ENCODE measurements around the gene CELSR3.

CELSR3 gene

DNA sequence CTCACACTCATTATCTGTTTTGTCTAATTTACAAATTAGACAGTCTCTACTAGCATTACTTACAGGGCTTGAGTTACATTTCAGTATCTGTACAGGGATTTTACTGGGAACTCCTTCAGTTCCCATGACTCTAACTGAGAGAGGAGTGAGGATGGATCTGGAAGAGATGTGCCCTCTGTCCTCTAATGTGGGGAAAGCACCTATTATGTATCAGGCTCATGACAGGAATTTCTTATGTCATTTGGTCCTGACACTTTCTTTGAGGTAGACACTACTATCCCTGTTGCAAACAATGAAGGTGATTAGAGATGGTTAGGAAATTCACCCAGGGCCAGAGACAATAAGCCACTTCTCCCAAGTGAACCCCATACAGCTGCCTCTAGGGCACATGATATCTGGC is 33.9 kb upstream of the CELSR3 start:
- Histone ChIP-seq H3K36me3 (ENCODE audit: control insufficient read depth, insufficient read depth, low read length) (peaks cover 70% of the 10 kb centered on the region), H3K9ac (ENCODE audit: low read length) (no peak overlapping the region), H3K27ac (ENCODE audit: low read depth, low read length) (no peak overlapping the region), H3K4me3 (ENCODE audit: low read depth, low read length) (no peak overlapping the region), H3K27me3 (ENCODE audit: control insufficient read depth, insufficient read depth, low read length) (no peaks in the 10 kb centered on the region), H3K4me1 (ENCODE audit: control insufficient read depth, insufficient read depth, low read length) (peaks cover 26% of the 10 kb centered on the region), H3K9me3 (ENCODE audit: control insufficient read depth, insufficient read depth, low read depth, low read length) (no peaks in the 10 kb centered on the region)

DNA sequence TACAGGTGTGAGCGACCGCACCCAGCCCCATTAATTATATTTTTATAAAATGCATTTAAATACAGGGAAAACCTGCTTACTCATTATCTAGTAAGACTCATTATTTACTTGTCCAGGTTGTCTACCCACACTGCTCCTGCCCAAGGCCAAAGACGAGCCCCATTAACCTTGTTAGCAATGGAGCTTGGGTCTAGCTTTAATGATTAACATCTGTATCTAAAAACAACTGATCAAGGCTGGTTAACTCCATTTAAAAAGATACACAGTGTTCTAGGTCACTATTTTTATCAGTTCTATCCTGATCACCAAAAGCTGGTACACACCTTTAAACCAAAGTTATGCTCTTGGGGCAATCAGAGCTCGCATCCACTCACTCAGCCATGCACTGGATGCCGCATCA is 33.5 kb upstream of the CELSR3 start:
- no peaks in the 10 kb centered on the region for H3K9me3 ChIP-seq (ENCODE audit: control insufficient read depth, insufficient read depth, low read depth, low read length)
- peaks cover 74% of the 10 kb centered on the region for H3K36me3 ChIP-seq (ENCODE audit: control insufficient read depth, insufficient read depth, low read length)
- no peaks in the 10 kb centered on the region for H3K27me3 ChIP-seq (ENCODE audit: control insufficient read depth, insufficient read depth, low read length)
- no peak overlapping the region for H3K27ac ChIP-seq (ENCODE audit: low read depth, low read length)
- no peak overlapping the region for H3K4me3 ChIP-seq (ENCODE audit: low read depth, low read length)
- H3K9ac ChIP-seq (ENCODE audit: low read length): no peak overlapping the region
- peaks cover 26% of the 10 kb centered on the region for H3K4me1 ChIP-seq (ENCODE audit: control insufficient read depth, insufficient read depth, low read length)

DNA sequence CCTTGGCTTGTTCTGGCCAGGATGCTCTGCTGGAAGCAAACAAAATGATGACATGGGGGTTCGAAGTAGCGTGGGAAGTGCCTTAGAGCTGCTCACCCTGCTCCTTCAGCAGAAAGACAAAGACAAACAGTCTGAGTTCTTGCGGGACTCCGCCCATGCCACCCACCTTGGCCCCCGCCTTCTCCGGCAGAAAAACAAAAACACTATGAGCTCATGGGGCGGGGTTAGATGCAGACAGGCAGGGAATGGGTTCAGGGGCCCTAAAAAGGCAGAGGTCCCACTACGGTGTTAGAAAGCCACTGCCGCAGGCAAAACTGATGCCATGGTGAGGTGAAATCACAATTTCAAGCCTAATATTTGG is 32.7 kb upstream of the CELSR3 start:
- peak overlapping the region; percentile 56 for H3K4me3 ChIP-seq (ENCODE audit: low read depth, low read length)
- H3K27ac ChIP-seq (ENCODE audit: low read depth, low read length): peak overlapping the region; percentile 69
- no peaks in the 10 kb centered on the region for H3K9me3 ChIP-seq (ENCODE audit: control insufficient read depth, insufficient read depth, low read depth, low read length)
- H3K4me1 ChIP-seq (ENCODE audit: control insufficient read depth, insufficient read depth, low read length): peaks cover 20% of the 10 kb centered on the region
- peak overlapping the region; percentile 85 for H3K9ac ChIP-seq (ENCODE audit: low read length)
- peaks cover 76% of the 10 kb centered on the region for H3K36me3 ChIP-seq (ENCODE audit: control insufficient read depth, insufficient read depth, low read length)
- no peaks in the 10 kb centered on the region for H3K27me3 ChIP-seq (ENCODE audit: control insufficient read depth, insufficient read depth, low read length)

DNA sequence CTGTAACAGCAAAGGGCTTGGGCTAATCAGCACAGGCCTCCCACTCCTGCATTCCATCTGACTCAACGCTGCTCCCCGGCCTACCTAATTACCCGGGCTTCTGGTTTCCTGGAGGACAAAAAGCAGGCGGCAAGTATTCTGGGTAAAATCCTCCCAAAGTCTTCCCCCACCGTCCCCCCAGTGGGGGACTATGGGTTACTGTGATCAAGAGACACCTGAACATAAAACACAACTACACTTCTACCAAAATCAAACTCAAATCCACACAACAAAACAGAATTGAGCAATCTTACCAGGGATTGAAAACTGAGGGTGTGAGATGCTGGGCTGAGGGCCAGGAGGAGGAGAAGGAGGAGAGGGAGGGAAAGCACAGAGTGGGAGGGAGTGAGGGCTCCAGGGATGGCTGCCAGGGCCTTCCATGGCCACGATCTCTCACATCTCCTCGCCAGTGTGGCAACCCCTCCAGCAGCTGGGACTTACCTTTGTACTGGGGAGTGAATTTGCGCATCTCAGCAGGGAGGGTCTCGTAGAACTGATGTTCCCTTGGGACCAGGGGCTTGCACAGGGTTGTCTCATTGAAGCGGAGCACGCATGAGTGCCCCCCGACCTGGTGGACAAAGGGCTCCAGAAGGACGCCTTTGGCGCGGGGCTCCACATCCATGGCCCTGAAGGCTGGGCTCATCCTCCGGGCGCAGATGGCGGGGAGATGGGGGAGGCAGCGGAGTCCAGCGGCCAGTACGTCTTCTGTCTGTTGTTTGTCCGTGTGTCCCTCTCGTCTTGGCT is 32.1 kb upstream of the CELSR3 start:
- Histone ChIP-seq H3K9me3 (ENCODE audit: control insufficient read depth, insufficient read depth, low read depth, low read length) (no peaks in the 10 kb centered on the region), H3K27me3 (ENCODE audit: control insufficient read depth, insufficient read depth, low read length) (no peaks in the 10 kb centered on the region), H3K9ac (ENCODE audit: low read length) (peak overlapping the region; percentile 85), H3K36me3 (ENCODE audit: control insufficient read depth, insufficient read depth, low read length) (peaks cover 76% of the 10 kb centered on the region), H3K27ac (ENCODE audit: low read depth, low read length) (peak overlapping the region; percentile 69), H3K4me3 (ENCODE audit: low read depth, low read length) (peak overlapping the region; percentile 56), H3K4me1 (ENCODE audit: control insufficient read depth, insufficient read depth, low read length) (peaks cover 20% of the 10 kb centered on the region)

DNA sequence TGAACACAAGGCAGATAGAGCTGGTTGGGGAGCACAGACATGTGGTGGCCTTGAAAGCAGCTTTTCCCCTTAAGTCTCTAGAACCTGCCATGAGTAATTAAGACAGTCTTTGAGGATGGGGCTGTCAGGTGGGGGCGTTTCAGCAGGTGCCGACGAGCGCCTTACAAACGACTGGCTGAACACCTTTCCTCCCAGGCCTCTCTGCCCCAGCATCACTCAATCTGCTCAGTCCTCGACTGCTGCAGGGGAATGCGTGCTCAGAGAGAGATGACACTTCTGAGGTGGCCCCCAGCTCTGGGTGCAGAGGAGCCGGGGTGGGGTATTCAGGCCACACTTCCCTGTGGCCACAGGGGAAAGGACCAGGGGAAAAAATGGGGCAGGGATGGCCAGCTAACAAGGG is 31.1 kb upstream of the CELSR3 start:
- H3K9me3 ChIP-seq (ENCODE audit: control insufficient read depth, insufficient read depth, low read depth, low read length): no peaks in the 10 kb centered on the region
- 0 out of 2 replicates have a peak overlapping the region, but pooled peaks have one; percentile 35 for H3K27ac ChIP-seq (ENCODE audit: low read depth, low read length)
- peaks cover 76% of the 10 kb centered on the region for H3K36me3 ChIP-seq (ENCODE audit: control insufficient read depth, insufficient read depth, low read length)
- peaks cover 20% of the 10 kb centered on the region for H3K4me1 ChIP-seq (ENCODE audit: control insufficient read depth, insufficient read depth, low read length)
- H3K4me3 ChIP-seq (ENCODE audit: low read depth, low read length): 0 out of 2 replicates have a peak overlapping the region, but pooled peaks have one; percentile 56
- H3K27me3 ChIP-seq (ENCODE audit: control insufficient read depth, insufficient read depth, low read length): no peaks in the 10 kb centered on the region
- peak overlapping the region; percentile 45 for H3K9ac ChIP-seq (ENCODE audit: low read length)

DNA sequence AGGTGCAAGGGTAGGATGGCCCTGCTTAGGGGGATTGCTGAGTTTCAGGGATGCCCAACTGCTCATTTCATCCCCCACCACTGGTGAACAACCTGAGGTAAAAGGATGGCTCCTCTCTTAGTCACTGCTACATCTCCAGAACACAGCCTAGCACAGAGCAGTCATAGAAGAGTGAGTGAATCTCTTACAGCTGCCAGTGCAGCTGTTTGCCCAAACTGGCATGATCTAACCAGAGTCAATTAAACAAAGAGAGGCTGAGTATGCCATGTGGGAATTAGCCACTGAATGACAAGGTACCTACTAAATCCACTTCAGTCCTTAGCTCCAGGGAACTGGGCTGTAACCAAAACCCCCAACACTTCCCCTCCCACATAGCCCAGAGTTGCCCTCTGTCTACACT is 29.9 kb upstream of the CELSR3 start:
- no peak overlapping the region for H3K9ac ChIP-seq (ENCODE audit: low read length)
- no peaks in the 10 kb centered on the region for H3K27me3 ChIP-seq (ENCODE audit: control insufficient read depth, insufficient read depth, low read length)
- H3K4me1 ChIP-seq (ENCODE audit: control insufficient read depth, insufficient read depth, low read length): peaks cover 20% of the 10 kb centered on the region
- H3K36me3 ChIP-seq (ENCODE audit: control insufficient read depth, insufficient read depth, low read length): peaks cover 80% of the 10 kb centered on the region
- no peaks in the 10 kb centered on the region for H3K9me3 ChIP-seq (ENCODE audit: control insufficient read depth, insufficient read depth, low read depth, low read length)
- H3K4me3 ChIP-seq (ENCODE audit: low read depth, low read length): no peak overlapping the region
- no peak overlapping the region for H3K27ac ChIP-seq (ENCODE audit: low read depth, low read length)

DNA sequence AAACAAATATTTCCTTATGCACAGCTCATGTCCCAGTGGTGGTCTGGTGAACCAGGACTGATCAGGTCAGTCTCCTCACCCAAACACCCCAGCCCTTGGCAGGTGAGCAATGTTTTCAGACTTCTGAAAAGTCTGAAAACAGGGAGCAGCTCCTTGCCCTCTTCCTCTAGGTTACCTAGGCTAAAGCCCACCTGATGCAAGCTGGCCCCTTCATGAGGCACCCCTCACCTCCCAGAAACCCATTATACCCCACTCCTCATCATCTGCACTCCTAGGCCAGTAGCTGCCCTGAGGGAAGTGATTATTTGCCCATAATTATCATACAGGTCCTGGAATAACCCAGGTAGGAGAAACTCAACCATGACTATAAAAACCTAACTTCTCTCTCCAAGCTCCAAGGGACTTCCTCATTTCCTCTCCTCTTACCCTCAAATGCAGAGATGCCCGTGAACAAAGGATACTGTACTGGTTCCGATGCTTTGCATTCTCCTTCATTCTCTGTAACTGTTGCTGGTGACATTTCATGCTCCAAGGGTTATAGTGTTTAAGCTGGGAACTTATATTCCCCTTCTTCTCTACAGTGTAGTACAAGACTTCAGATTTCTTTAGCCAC is 28.3 kb upstream of the CELSR3 start:
- no peaks in the 10 kb centered on the region for H3K9me3 ChIP-seq (ENCODE audit: control insufficient read depth, insufficient read depth, low read depth, low read length)
- H3K4me1 ChIP-seq (ENCODE audit: control insufficient read depth, insufficient read depth, low read length): peaks cover 12% of the 10 kb centered on the region
- no peak overlapping the region for H3K4me3 ChIP-seq (ENCODE audit: low read depth, low read length)
- no peaks in the 10 kb centered on the region for H3K27me3 ChIP-seq (ENCODE audit: control insufficient read depth, insufficient read depth, low read length)
- H3K9ac ChIP-seq (ENCODE audit: low read length): no peak overlapping the region
- H3K36me3 ChIP-seq (ENCODE audit: control insufficient read depth, insufficient read depth, low read length): peaks cover 82% of the 10 kb centered on the region
- H3K27ac ChIP-seq (ENCODE audit: low read depth, low read length): no peak overlapping the region

DNA sequence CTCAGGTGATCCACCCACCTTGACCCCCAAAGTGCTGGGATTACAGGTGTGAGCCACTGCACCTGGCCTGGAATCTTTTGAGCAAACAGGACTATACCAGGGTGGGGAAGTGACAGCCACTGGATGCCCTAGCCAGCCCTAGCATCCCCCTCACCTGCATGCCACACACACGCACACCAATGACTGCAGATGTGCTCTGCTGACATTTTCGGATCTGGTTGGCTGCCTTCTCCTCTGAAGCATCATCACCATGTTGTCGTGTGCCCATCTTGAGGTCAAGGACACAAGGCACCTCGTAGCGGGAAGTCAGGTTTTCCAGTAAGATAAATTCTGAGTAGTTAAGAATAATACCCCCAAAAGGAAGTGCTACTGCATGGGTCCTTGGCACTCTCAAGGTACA is 26.7 kb upstream of the CELSR3 start:
- H3K4me1 ChIP-seq (ENCODE audit: control insufficient read depth, insufficient read depth, low read length): peaks cover 9% of the 10 kb centered on the region
- no peaks in the 10 kb centered on the region for H3K27me3 ChIP-seq (ENCODE audit: control insufficient read depth, insufficient read depth, low read length)
- no peak overlapping the region for H3K9ac ChIP-seq (ENCODE audit: low read length)
- H3K27ac ChIP-seq (ENCODE audit: low read depth, low read length): no peak overlapping the region
- H3K9me3 ChIP-seq (ENCODE audit: control insufficient read depth, insufficient read depth, low read depth, low read length): no peaks in the 10 kb centered on the region
- no peak overlapping the region for H3K4me3 ChIP-seq (ENCODE audit: low read depth, low read length)
- H3K36me3 ChIP-seq (ENCODE audit: control insufficient read depth, insufficient read depth, low read length): peaks cover 73% of the 10 kb centered on the region

DNA sequence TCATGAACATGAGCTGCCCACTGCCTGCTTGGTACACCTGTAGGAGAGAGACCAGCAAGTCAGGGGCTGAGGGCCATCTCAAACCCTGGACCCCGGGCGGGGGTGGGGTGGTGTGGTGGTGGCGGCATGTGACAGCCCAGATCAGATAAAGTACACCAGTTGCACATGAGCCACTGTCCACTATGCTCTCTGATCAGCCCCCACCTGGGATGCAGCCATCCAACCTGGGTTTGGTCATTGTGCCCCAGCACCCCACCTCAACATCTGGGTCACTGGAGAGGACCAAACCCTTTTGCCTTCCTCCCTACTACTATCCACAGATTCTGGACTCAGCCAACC is 26.0 kb upstream of the CELSR3 start:
- H3K36me3 ChIP-seq (ENCODE audit: control insufficient read depth, insufficient read depth, low read length): peaks cover 66% of the 10 kb centered on the region
- peaks cover 10% of the 10 kb centered on the region for H3K4me1 ChIP-seq (ENCODE audit: control insufficient read depth, insufficient read depth, low read length)
- no peaks in the 10 kb centered on the region for H3K9me3 ChIP-seq (ENCODE audit: control insufficient read depth, insufficient read depth, low read depth, low read length)
- H3K27me3 ChIP-seq (ENCODE audit: control insufficient read depth, insufficient read depth, low read length): no peaks in the 10 kb centered on the region
- no peak overlapping the region for H3K4me3 ChIP-seq (ENCODE audit: low read depth, low read length)
- no peak overlapping the region for H3K27ac ChIP-seq (ENCODE audit: low read depth, low read length)
- H3K9ac ChIP-seq (ENCODE audit: low read length): no peak overlapping the region

DNA sequence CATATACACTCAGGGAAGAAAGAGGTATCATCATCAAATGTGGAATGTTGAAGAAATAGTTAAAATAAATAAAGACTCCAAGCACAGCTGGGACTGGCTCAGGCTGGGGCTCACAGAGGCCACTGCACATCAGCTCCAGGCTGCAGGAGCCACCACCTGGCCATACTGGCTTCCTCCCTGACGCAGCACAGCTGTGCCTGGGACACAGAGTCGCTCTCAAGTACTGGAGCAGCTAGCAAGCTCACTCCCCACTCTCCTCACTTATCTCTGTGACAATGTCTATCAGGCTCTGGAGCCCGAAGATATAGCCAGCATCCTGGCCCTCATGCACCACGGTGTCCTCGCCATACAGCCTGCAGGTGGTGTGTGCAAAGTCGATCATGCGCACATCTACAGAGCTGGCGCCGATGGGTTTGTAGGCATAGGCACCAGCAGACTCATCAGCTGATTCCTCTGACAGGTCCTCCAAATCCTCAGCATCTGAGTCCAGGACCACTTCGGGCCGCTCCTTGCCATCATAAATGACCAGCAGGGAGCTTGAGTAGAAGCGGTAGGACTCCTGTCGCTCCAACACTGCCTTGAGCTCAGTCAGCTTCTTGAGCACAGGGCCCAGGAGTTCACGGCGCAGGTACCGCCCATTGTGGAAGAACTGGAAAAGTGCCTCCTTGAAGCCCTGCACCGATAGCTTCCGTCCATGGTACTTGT is 25.5 kb upstream of the CELSR3 start:
- no peaks in the 10 kb centered on the region for H3K9me3 ChIP-seq (ENCODE audit: control insufficient read depth, insufficient read depth, low read depth, low read length)
- peaks cover 61% of the 10 kb centered on the region for H3K36me3 ChIP-seq (ENCODE audit: control insufficient read depth, insufficient read depth, low read length)
- H3K27me3 ChIP-seq (ENCODE audit: control insufficient read depth, insufficient read depth, low read length): no peaks in the 10 kb centered on the region
- H3K9ac ChIP-seq (ENCODE audit: low read length): no peak overlapping the region
- H3K27ac ChIP-seq (ENCODE audit: low read depth, low read length): no peak overlapping the region
- peaks cover 9% of the 10 kb centered on the region for H3K4me1 ChIP-seq (ENCODE audit: control insufficient read depth, insufficient read depth, low read length)
- H3K4me3 ChIP-seq (ENCODE audit: low read depth, low read length): no peak overlapping the region

DNA sequence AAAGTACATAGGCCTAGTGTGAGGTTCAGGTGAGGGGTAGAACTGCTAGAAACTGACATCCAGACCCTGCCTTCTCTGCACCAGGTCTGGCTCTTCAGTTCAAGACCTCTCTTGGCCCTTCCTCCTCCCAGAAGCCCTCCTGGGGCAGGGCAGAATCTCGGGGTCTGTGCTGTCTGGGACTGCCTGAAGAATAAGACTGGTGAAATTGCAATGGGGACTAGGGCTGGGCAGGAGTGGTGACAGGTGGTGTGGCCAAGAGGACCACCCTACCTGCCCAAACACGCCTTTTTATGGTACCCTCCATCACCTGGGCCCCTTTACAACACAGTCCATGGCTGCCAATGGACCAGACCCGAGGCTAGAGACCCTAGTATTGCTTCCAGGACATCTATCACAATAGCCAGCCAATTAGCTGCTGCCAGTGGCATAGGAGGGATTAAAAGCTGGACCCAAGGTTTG is 24.6 kb upstream of the CELSR3 start:
- peaks cover 9% of the 10 kb centered on the region for H3K4me1 ChIP-seq (ENCODE audit: control insufficient read depth, insufficient read depth, low read length)
- H3K9ac ChIP-seq (ENCODE audit: low read length): no peak overlapping the region
- H3K36me3 ChIP-seq (ENCODE audit: control insufficient read depth, insufficient read depth, low read length): peaks cover 60% of the 10 kb centered on the region
- no peaks in the 10 kb centered on the region for H3K9me3 ChIP-seq (ENCODE audit: control insufficient read depth, insufficient read depth, low read depth, low read length)
- no peak overlapping the region for H3K27ac ChIP-seq (ENCODE audit: low read depth, low read length)
- no peak overlapping the region for H3K4me3 ChIP-seq (ENCODE audit: low read depth, low read length)
- H3K27me3 ChIP-seq (ENCODE audit: control insufficient read depth, insufficient read depth, low read length): no peaks in the 10 kb centered on the region

Measured in HUES6 (cell line).